A549 (cell line): Measurements from ENCODE around the gene LMBR1. TPM values are rescaled to one million over a fixed set of nuclear protein-coding genes. Genes with fewer than 3 reads are reported as not detected.

Source experiments
- ATAC-seq, 2 experiments: fragments of 200-7000 bp in 1 of 2; fragments of >200 bp in 1 of 2; cut with Nextera tagmentation in 1 of 2; cut with Tn5 transposase in 1 of 2; 3 replicates each; pipeline versions ENCODE4 v1.8.0 to v1.9.1; 2018 to 2020; ENCODE audit warnings: mild to moderate bottlenecking in 1 of 2, moderate library complexity in 1 of 2
- CTCF ChIA-PET: fragments of 300-600 bp; sonication (Branson Sonifier 250); formaldehyde crosslinking; extraction: SDS; loops from one replicate; lab custom pipeline; 2021; ENCODE audit warnings: antibody characterized with exemption, inconsistent platforms; lab: Yijun Ruan, JAX
- POLR2A ChIA-PET: fragments of 350-600 bp; formaldehyde crosslinking; extraction: SDS; loops from one replicate; lab custom pipeline; 2021; ENCODE audit warnings: antibody characterized with exemption, inconsistent platforms; lab: Yijun Ruan, JAX
- DNase-seq, 2 experiments: peaks; one replicate each; pipeline versions ENCODE4 v3.0.0 to v3.0.0-alpha.2; 2011 to 2016; ENCODE audit warnings: low read depth in 1 of 2, low spot score in 1 of 2
- FAIRE-seq: peaks from 2 replicates; lab custom pipeline; 2011; peaks lifted over from hg19 to GRCh38; lab: Jason Lieb, UNC
- H3K27ac ChIP-seq, 2 experiments: fragments of >200 bp; sonication (Bioruptor Twin); formaldehyde crosslinking; 3 replicates each; pipeline ENCODE4 v1.5.1; 2016 to 2017
- H3K4me1 ChIP-seq: fragments of >200 bp; sonication (Bioruptor Twin); formaldehyde crosslinking; 3 replicates; pipeline ENCODE4 v1.6.1; 2016
- H3K4me2 ChIP-seq: fragments of >200 bp; sonication (Bioruptor Twin); formaldehyde crosslinking; 3 replicates; pipeline ENCODE4 v1.6.1; 2016
- H3K4me3 ChIP-seq: fragments of >200 bp; sonication (Bioruptor Twin); formaldehyde crosslinking; 3 replicates; pipeline ENCODE4 v1.5.1; 2016
- H3K9me3 ChIP-seq: fragments of >200 bp; sonication (Bioruptor Twin); formaldehyde crosslinking; 3 replicates; pipeline ENCODE4 v1.6.1; 2016
- CHD2 ChIP-seq: fragments of 150-350 bp; IDR thresholded peaks from 2 replicates; pipeline ENCODE4 v1.6.1; 2014; ENCODE audit warnings: low read length; ENCODE audit not compliant: partially characterized antibody
- EHMT2 ChIP-seq: fragments of 200-600 bp; sonication (generic); IDR thresholded peaks from 2 replicates; pipeline ENCODE4 v1.6.1; 2016; ENCODE audit warnings: antibody characterized with exemption, low read depth, mild to moderate bottlenecking, moderate library complexity
- FOSB ChIP-seq: fragments of 250-450 bp; sonication (Bioruptor Pico); IDR thresholded peaks from 2 replicates; pipeline ENCODE4 v1.5.0; 2020; ENCODE audit warnings: mild to moderate bottlenecking, moderate library complexity
- HDAC2 ChIP-seq: fragments of 200-600 bp; sonication (generic); IDR thresholded peaks from 2 replicates; pipeline ENCODE4 v1.6.1; 2016
- HEYL ChIP-seq: fragments of 250-450 bp; sonication (Bioruptor Pico); IDR thresholded peaks from 2 replicates; pipeline ENCODE4 v1.8.0; 2021; ENCODE audit warnings: mild to moderate bottlenecking, moderate library complexity
- HOXA7 ChIP-seq: fragments of 250-450 bp; sonication (Bioruptor Pico); IDR thresholded peaks from 2 replicates; pipeline ENCODE4 v1.5.0; 2020; ENCODE audit warnings: mild to moderate bottlenecking, moderate library complexity
- HOXB5 ChIP-seq: fragments of 250-450 bp; sonication (Bioruptor Pico); IDR thresholded peaks from 2 replicates; pipeline ENCODE4 v1.5.0; 2020; ENCODE audit warnings: mild to moderate bottlenecking, moderate library complexity
- KDM5A ChIP-seq: fragments of 200-600 bp; sonication (generic); IDR thresholded peaks from 2 replicates; pipeline ENCODE4 v1.6.1; 2016; ENCODE audit warnings: antibody characterized with exemption, mild to moderate bottlenecking
- MAFK ChIP-seq: fragments of 450-650 bp; IDR thresholded peaks from 2 replicates; pipeline ENCODE4 v1.6.1; 2014; ENCODE audit not compliant: partially characterized antibody
- MAZ ChIP-seq: fragments of 150-350 bp; IDR thresholded peaks from 2 replicates; pipeline ENCODE4 v1.6.1; 2014; ENCODE audit warnings: antibody characterized with exemption, low read depth, low read length, borderline replicate concordance
- NFE2L2 ChIP-seq: fragments of 150-350 bp; conservative IDR thresholded peaks from 2 replicates; pipeline ENCODE4 v1.6.1; 2014; ENCODE audit warnings: low read length
- NPAS2 ChIP-seq: fragments of 250-450 bp; sonication (Bioruptor Pico); IDR thresholded peaks from 2 replicates; pipeline ENCODE4 v1.8.0; 2022; ENCODE audit warnings: mild to moderate bottlenecking, moderate library complexity, borderline replicate concordance
- NR3C1 ChIP-seq: fragments of >200 bp; sonication (Bioruptor Twin); formaldehyde crosslinking; IDR thresholded peaks from 3 replicates; pipeline ENCODE4 v1.6.1; 2017
- RARB ChIP-seq: fragments of 250-450 bp; sonication (Bioruptor Pico); IDR thresholded peaks from 2 replicates; pipeline ENCODE4 v1.8.0; 2021; ENCODE audit warnings: mild to moderate bottlenecking, moderate library complexity
- RNF2 ChIP-seq: fragments of 200-600 bp; sonication (generic); IDR thresholded peaks from 2 replicates; pipeline ENCODE4 v1.6.1; 2016; ENCODE audit warnings: low read depth, mild to moderate bottlenecking, antibody characterized with exemption, moderate library complexity, borderline replicate concordance
- SMC3 ChIP-seq: fragments of >200 bp; sonication (Bioruptor Twin); formaldehyde crosslinking; IDR thresholded peaks from 3 replicates; pipeline ENCODE4 v1.6.1; 2018; ENCODE audit warnings: inconsistent platforms
- ZNF302 ChIP-seq: fragments of 250-450 bp; sonication (Bioruptor Pico); IDR thresholded peaks from 2 replicates; pipeline ENCODE4 v1.9.0; 2021; ENCODE audit warnings: inconsistent platforms, mild to moderate bottlenecking, moderate library complexity
- WGBS: methylation state at CpG from one replicate; pipeline ENCODE4 v1.1.6; 2017; ENCODE audit errors: missing lambda C conversion rate; 5-methylcytosine and 5-hydroxymethylcytosine counted together
- polyA plus RNA-seq, 4 experiments: library from polyadenylated mRNA; depleted of rRNA in 3 of 4; stranded (reverse); fragments of >200 nt; fragmentation: RNase III in 1 of 4; extraction: RNeasy Plus Mini Kit Qiagen cat#74134 plus additional on column Dnase treatment in 1 of 4; gene quantifications; 2 replicates in 3 of 4; 3 replicates in 1 of 4; pipeline ENCODE4 v1.2.3, GENCODE V29; 2011 to 2017
- TF ChIP-seq, protein P1 (sequence below): IDR thresholded peaks from 2 replicates; pipeline ENCODE4 v1.6.1; 2012
- TF ChIP-seq, protein P2 (sequence below): fragments of >200 bp; sonication (Bioruptor Twin); formaldehyde crosslinking; IDR thresholded peaks from 3 replicates; pipeline ENCODE4 v1.5.1; 2016
- TF ChIP-seq, protein P3 (sequence below): fragments of 250-450 bp; sonication (Bioruptor Pico); IDR thresholded peaks from 2 replicates; pipeline ENCODE4 v1.5.0; 2021; ENCODE audit warnings: mild to moderate bottlenecking, moderate library complexity, borderline replicate concordance
- TF ChIP-seq, protein P4 (sequence below): fragments of 150-350 bp; IDR thresholded peaks from 2 replicates; pipeline ENCODE4 v1.6.1; 2014; ENCODE audit warnings: low read depth, mild to moderate bottlenecking, low read length

LMBR1 gene
- polyA plus RNA-seq, 2 of the 4 experiments (the other 2 are of a cell fraction): 33.2 to 42.3 TPM

DNA sequence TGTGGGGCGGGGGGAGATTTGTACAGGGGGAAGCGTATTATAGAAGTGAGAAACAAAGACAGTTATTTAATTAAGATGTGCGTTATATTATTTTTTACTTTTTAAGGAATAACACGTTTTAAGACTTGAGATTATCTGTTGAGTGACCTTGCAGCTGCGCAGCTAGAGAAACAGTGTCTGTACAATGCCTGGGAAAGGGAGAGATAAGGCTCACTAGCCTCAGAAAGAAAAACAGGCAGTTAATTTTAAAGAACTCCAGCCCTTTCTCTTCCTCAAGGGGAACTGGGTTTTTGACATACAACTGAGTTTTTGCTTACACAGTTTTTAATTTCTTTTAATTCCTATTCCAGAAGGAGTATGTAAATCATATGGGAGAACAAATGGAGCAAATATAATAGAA is 50.7 kb downstream of the LMBR1 start:
- no peak for TF ChIP-seq NR3C1
- no peak for TF ChIP-seq HDAC2
- TF ChIP-seq RARB (CRISPR knock-in tag): no peak
- TF ChIP-seq RNF2: no peak
- TF ChIP-seq, protein P1, sequence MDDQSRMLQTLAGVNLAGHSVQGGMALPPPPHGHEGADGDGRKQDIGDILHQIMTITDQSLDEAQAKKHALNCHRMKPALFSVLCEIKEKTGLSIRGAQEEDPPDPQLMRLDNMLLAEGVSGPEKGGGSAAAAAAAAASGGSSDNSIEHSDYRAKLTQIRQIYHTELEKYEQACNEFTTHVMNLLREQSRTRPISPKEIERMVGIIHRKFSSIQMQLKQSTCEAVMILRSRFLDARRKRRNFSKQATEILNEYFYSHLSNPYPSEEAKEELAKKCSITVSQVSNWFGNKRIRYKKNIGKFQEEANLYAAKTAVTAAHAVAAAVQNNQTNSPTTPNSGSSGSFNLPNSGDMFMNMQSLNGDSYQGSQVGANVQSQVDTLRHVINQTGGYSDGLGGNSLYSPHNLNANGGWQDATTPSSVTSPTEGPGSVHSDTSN: no peak
- TF ChIP-seq HEYL (CRISPR knock-in tag): no peak
- TF ChIP-seq EHMT2: no peak
- TF ChIP-seq, protein P2, sequence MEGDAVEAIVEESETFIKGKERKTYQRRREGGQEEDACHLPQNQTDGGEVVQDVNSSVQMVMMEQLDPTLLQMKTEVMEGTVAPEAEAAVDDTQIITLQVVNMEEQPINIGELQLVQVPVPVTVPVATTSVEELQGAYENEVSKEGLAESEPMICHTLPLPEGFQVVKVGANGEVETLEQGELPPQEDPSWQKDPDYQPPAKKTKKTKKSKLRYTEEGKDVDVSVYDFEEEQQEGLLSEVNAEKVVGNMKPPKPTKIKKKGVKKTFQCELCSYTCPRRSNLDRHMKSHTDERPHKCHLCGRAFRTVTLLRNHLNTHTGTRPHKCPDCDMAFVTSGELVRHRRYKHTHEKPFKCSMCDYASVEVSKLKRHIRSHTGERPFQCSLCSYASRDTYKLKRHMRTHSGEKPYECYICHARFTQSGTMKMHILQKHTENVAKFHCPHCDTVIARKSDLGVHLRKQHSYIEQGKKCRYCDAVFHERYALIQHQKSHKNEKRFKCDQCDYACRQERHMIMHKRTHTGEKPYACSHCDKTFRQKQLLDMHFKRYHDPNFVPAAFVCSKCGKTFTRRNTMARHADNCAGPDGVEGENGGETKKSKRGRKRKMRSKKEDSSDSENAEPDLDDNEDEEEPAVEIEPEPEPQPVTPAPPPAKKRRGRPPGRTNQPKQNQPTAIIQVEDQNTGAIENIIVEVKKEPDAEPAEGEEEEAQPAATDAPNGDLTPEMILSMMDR: no peak
- no peak for TF ChIP-seq SMC3
- TF ChIP-seq HOXA7 (CRISPR knock-in tag): no peak
- TF ChIP-seq ZNF302 (CRISPR knock-in tag): no peak
- no peak for TF ChIP-seq HOXB5 (CRISPR knock-in tag)
- no peak for TF ChIP-seq MAZ
- no peak for TF ChIP-seq KDM5A
- TF ChIP-seq FOSB (CRISPR knock-in tag): no peak
- TF ChIP-seq MAFK: no peak
- TF ChIP-seq, protein P3, sequence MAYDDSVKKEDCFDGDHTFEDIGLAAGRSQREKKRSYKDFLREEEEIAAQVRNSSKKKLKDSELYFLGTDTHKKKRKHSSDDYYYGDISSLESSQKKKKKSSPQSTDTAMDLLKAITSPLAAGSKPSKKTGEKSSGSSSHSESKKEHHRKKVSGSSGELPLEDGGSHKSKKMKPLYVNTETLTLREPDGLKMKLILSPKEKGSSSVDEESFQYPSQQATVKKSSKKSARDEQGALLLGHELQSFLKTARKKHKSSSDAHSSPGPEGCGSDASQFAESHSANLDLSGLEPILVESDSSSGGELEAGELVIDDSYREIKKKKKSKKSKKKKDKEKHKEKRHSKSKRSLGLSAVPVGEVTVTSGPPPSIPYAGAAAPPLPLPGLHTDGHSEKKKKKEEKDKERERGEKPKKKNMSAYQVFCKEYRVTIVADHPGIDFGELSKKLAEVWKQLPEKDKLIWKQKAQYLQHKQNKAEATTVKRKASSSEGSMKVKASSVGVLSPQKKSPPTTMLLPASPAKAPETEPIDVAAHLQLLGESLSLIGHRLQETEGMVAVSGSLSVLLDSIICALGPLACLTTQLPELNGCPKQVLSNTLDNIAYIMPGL (CRISPR knock-in tag): no peak
- no peak for TF ChIP-seq CHD2
- TF ChIP-seq NFE2L2: no peak
- Histone ChIP-seq H3K9me3 (no peaks in the 10 kb centered on the region), H3K4me2 (no peak overlapping the region), H3K4me1 (peaks cover 10% of the 10 kb centered on the region; the same call in 2 of the 3 replicates), H3K27ac (no peak overlapping the region), H3K4me3 (no peak overlapping the region)
- no peak for ATAC-seq
- no peak for FAIRE-seq
- POLR2A ChIA-PET: no interaction called here
- 90% methylated on average over 5 of the region's 5 CpGs for WGBS
- DNase-seq: no peak
- CTCF ChIA-PET: interaction anchor here (1.6 kb wide), 1 partner anchor 10 kb away, joined by 7 read pairs; no protein-coding TSS in a partner anchor

DNA sequence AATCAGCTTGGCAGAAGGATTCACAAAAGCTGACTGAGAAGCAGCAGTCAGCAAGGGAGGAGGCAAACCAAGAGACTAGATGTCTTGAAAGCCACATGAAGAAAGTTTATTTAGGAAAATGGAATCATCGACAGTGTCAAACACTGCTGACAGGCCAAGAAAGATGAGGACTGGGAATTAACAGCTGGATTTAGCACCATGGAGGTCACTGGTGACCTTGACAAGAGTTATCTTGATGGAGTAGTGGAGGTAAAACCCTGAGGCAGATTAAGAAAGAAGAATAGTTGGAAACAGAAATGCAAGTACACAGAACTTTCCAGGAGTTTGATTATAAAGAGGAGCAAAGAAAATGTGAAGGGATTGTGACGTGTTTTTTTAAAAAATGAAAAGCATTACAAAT is 51.5 kb downstream of the LMBR1 start:
- ATAC-seq (no peak), DNase-seq (no peak), FAIRE-seq (no peak)
- TF ChIP-seq NPAS2 (CRISPR knock-in tag) (no peak), RNF2 (no peak), HOXA7 (CRISPR knock-in tag) (no peak), HDAC2 (no peak), RARB (CRISPR knock-in tag) (no peak)
- TF ChIP-seq, protein P4, sequence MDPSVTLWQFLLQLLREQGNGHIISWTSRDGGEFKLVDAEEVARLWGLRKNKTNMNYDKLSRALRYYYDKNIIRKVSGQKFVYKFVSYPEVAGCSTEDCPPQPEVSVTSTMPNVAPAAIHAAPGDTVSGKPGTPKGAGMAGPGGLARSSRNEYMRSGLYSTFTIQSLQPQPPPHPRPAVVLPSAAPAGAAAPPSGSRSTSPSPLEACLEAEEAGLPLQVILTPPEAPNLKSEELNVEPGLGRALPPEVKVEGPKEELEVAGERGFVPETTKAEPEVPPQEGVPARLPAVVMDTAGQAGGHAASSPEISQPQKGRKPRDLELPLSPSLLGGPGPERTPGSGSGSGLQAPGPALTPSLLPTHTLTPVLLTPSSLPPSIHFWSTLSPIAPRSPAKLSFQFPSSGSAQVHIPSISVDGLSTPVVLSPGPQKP: no peak
- TF ChIP-seq, protein P2: no peak
- Histone ChIP-seq H3K27ac (no peak overlapping the region), H3K4me2 (no peak overlapping the region), H3K4me1 (peaks cover 10% of the 10 kb centered on the region; the same call in 2 of the 3 replicates), H3K4me3 (no peak overlapping the region), H3K9me3 (no peaks in the 10 kb centered on the region)
- ChIA-PET POLR2A (no interaction called here), CTCF (no interaction called here)
- WGBS: 91% methylated on average over 2 of the region's 2 CpGs
